ENCODE measurements around the gene CAMK4. TPM values are rescaled to one million over a fixed set of nuclear protein-coding genes. Genes with fewer than 3 reads are reported as not detected.

Gene CAMK4
- total and polyA plus RNA-seq, 4 donors, result 15.8 to 49.1 (median 25.0) TPM

- H3K4me3 ChIP-seq (ENCODE audit: low read depth, low read length), result no peak overlapping the region
- no peaks in the 10 kb centered on the region for H3K36me3 ChIP-seq (ENCODE audit: control insufficient read depth, insufficient read depth, low read length)
- no peaks in the 10 kb centered on the region for H3K9me3 ChIP-seq (ENCODE audit: control insufficient read depth, insufficient read depth, low read length)
- no peaks in the 10 kb centered on the region for H3K27me3 ChIP-seq (ENCODE audit: control insufficient read depth, insufficient read depth, low read length)
- no peak for DNase-seq (ENCODE audit: low read depth in 4 of 6, low spot score in 6 of 6)
- WGBS (ENCODE audit: insufficient coverage), result 72% methylated on average over 3 of the region's 3 CpGs
- H3K4me1 ChIP-seq (ENCODE audit: control insufficient read depth, insufficient read depth, low read length), result no peaks in the 10 kb centered on the region
- H3K27ac ChIP-seq (ENCODE audit: low read depth, low read length), result no peak overlapping the region
These were observed 247.9 kb downstream of the CAMK4 start for GRCh38 chr5:111472096-111472495.

GRCh38 chr5:111472579-111472978, 248.4 kb downstream of the CAMK4 start:
- no peaks in the 10 kb centered on the region for H3K9me3 ChIP-seq (ENCODE audit: control insufficient read depth, insufficient read depth, low read length)
- WGBS (ENCODE audit: insufficient coverage), result 45% methylated on average over 3 of the region's 3 CpGs
- H3K4me1 ChIP-seq (ENCODE audit: control insufficient read depth, insufficient read depth, low read length), result no peaks in the 10 kb centered on the region
- no peak for DNase-seq (ENCODE audit: low read depth in 4 of 6, low spot score in 6 of 6)
- H3K27ac ChIP-seq (ENCODE audit: low read depth, low read length), result no peak overlapping the region
- no peak overlapping the region for H3K4me3 ChIP-seq (ENCODE audit: low read depth, low read length)
- H3K36me3 ChIP-seq (ENCODE audit: control insufficient read depth, insufficient read depth, low read length), result no peaks in the 10 kb centered on the region
- no peaks in the 10 kb centered on the region for H3K27me3 ChIP-seq (ENCODE audit: control insufficient read depth, insufficient read depth, low read length)

GRCh38 chr5:111478266-111478665, 254.1 kb downstream of the CAMK4 start:
- Histone ChIP-seq H3K9me3 (ENCODE audit: control insufficient read depth, insufficient read depth, low read length) (no peaks in the 10 kb centered on the region), H3K27me3 (ENCODE audit: control insufficient read depth, insufficient read depth, low read length) (no peaks in the 10 kb centered on the region), H3K4me3 (ENCODE audit: low read depth, low read length) (no peak overlapping the region), H3K36me3 (ENCODE audit: control insufficient read depth, insufficient read depth, low read length) (no peaks in the 10 kb centered on the region), H3K4me1 (ENCODE audit: control insufficient read depth, insufficient read depth, low read length) (no peaks in the 10 kb centered on the region), H3K27ac (ENCODE audit: low read depth, low read length) (no peak overlapping the region)
- peak in 2 of 6 donors; percentile 54 to 64 for DNase-seq (ENCODE audit: low read depth in 4 of 6, low spot score in 6 of 6)
- WGBS (ENCODE audit: insufficient coverage), result no CpG with 5 or more reads among the region's 1 CpG

- DNase-seq (ENCODE audit: low read depth in 4 of 6, low spot score in 6 of 6), result no peak
- Histone ChIP-seq H3K9me3 (ENCODE audit: control insufficient read depth, insufficient read depth, low read length) (no peaks in the 10 kb centered on the region), H3K4me1 (ENCODE audit: control insufficient read depth, insufficient read depth, low read length) (no peaks in the 10 kb centered on the region), H3K36me3 (ENCODE audit: control insufficient read depth, insufficient read depth, low read length) (peaks cover 2% of the 10 kb centered on the region), H3K27ac (ENCODE audit: low read depth, low read length) (no peak overlapping the region), H3K27me3 (ENCODE audit: control insufficient read depth, insufficient read depth, low read length) (no peaks in the 10 kb centered on the region), H3K4me3 (ENCODE audit: low read depth, low read length) (no peak overlapping the region)
- WGBS (ENCODE audit: insufficient coverage), result 100% methylated on average over 1 of the region's 2 CpGs
These were observed 254.7 kb downstream of the CAMK4 start for GRCh38 chr5:111478898-111479297.

- no peaks in the 10 kb centered on the region for H3K4me1 ChIP-seq (ENCODE audit: control insufficient read depth, insufficient read depth, low read length)
- WGBS (ENCODE audit: insufficient coverage), result 93% methylated on average over 2 of the region's 4 CpGs
These were observed 256.2 kb downstream of the CAMK4 start for GRCh38 chr5:111480346-111480745.

GRCh38 chr5:111486055-111486454, 261.9 kb downstream of the CAMK4 start:
- no peaks in the 10 kb centered on the region for H3K4me1 ChIP-seq (ENCODE audit: control insufficient read depth, insufficient read depth, low read length)
- WGBS (ENCODE audit: insufficient coverage), result no CpG with 5 or more reads among the region's 2 CpGs

More at GRCh38 chr5:111480346-111480745, 256.2 kb downstream of the CAMK4 start:
- H3K9me3 ChIP-seq (ENCODE audit: control insufficient read depth, insufficient read depth, low read length), result no peaks in the 10 kb centered on the region
- H3K27ac ChIP-seq (ENCODE audit: low read depth, low read length), result no peak overlapping the region
- no peak for DNase-seq (ENCODE audit: low read depth in 4 of 6, low spot score in 6 of 6)
- H3K4me3 ChIP-seq (ENCODE audit: low read depth, low read length), result no peak overlapping the region
- H3K27me3 ChIP-seq (ENCODE audit: control insufficient read depth, insufficient read depth, low read length), result no peaks in the 10 kb centered on the region
- peaks cover 4% of the 10 kb centered on the region for H3K36me3 ChIP-seq (ENCODE audit: control insufficient read depth, insufficient read depth, low read length)

GRCh38 chr5:111486926-111487325, 262.7 kb downstream of the CAMK4 start:
- Histone ChIP-seq H3K4me3 (ENCODE audit: low read depth, low read length) (no peak overlapping the region), H3K27me3 (ENCODE audit: control insufficient read depth, insufficient read depth, low read length) (no peaks in the 10 kb centered on the region)
- no peak for DNase-seq (ENCODE audit: low read depth in 4 of 6, low spot score in 6 of 6)

More at GRCh38 chr5:111486055-111486454, 261.9 kb downstream of the CAMK4 start:
- Histone ChIP-seq H3K4me3 (ENCODE audit: low read depth, low read length) (no peak overlapping the region), H3K27me3 (ENCODE audit: control insufficient read depth, insufficient read depth, low read length) (no peaks in the 10 kb centered on the region), H3K36me3 (ENCODE audit: control insufficient read depth, insufficient read depth, low read length) (peaks cover 4% of the 10 kb centered on the region), H3K27ac (ENCODE audit: low read depth, low read length) (no peak overlapping the region), H3K9me3 (ENCODE audit: control insufficient read depth, insufficient read depth, low read length) (no peaks in the 10 kb centered on the region)
- no peak for DNase-seq (ENCODE audit: low read depth in 4 of 6, low spot score in 6 of 6)

GRCh38 chr5:111488353-111488752, 264.2 kb downstream of the CAMK4 start:
- no peak for DNase-seq (ENCODE audit: low read depth in 4 of 6, low spot score in 6 of 6)
- no peaks in the 10 kb centered on the region for H3K9me3 ChIP-seq (ENCODE audit: control insufficient read depth, insufficient read depth, low read length)
- no peaks in the 10 kb centered on the region for H3K27me3 ChIP-seq (ENCODE audit: control insufficient read depth, insufficient read depth, low read length)
- peaks cover 4% of the 10 kb centered on the region for H3K36me3 ChIP-seq (ENCODE audit: control insufficient read depth, insufficient read depth, low read length)
- no peaks in the 10 kb centered on the region for H3K4me1 ChIP-seq (ENCODE audit: control insufficient read depth, insufficient read depth, low read length)
- no peak overlapping the region for H3K27ac ChIP-seq (ENCODE audit: low read depth, low read length)
- H3K4me3 ChIP-seq (ENCODE audit: low read depth, low read length), result no peak overlapping the region

More at GRCh38 chr5:111486926-111487325, 262.7 kb downstream of the CAMK4 start:
- Histone ChIP-seq H3K36me3 (ENCODE audit: control insufficient read depth, insufficient read depth, low read length) (peaks cover 4% of the 10 kb centered on the region), H3K4me1 (ENCODE audit: control insufficient read depth, insufficient read depth, low read length) (no peaks in the 10 kb centered on the region), H3K9me3 (ENCODE audit: control insufficient read depth, insufficient read depth, low read length) (no peaks in the 10 kb centered on the region), H3K27ac (ENCODE audit: low read depth, low read length) (no peak overlapping the region)

- H3K36me3 ChIP-seq (ENCODE audit: control insufficient read depth, insufficient read depth, low read length), result no peaks in the 10 kb centered on the region
- no peaks in the 10 kb centered on the region for H3K27me3 ChIP-seq (ENCODE audit: control insufficient read depth, insufficient read depth, low read length)
- no CpG with 5 or more reads among the region's 2 CpGs for WGBS (ENCODE audit: insufficient coverage)
- no peak overlapping the region for H3K4me3 ChIP-seq (ENCODE audit: low read depth, low read length)
- H3K27ac ChIP-seq (ENCODE audit: low read depth, low read length), result no peak overlapping the region
- no peaks in the 10 kb centered on the region for H3K9me3 ChIP-seq (ENCODE audit: control insufficient read depth, insufficient read depth, low read length)
- H3K4me1 ChIP-seq (ENCODE audit: control insufficient read depth, insufficient read depth, low read length), result no peaks in the 10 kb centered on the region
- no peak for DNase-seq (ENCODE audit: low read depth in 4 of 6, low spot score in 6 of 6)
These were observed 268.8 kb downstream of the CAMK4 start for GRCh38 chr5:111493031-111493430.

- H3K4me1 ChIP-seq (ENCODE audit: control insufficient read depth, insufficient read depth, low read length), result no peaks in the 10 kb centered on the region
- DNase-seq (ENCODE audit: low read depth in 4 of 6, low spot score in 6 of 6), result no peak
- no peak overlapping the region for H3K27ac ChIP-seq (ENCODE audit: low read depth, low read length)
- no peaks in the 10 kb centered on the region for H3K27me3 ChIP-seq (ENCODE audit: control insufficient read depth, insufficient read depth, low read length)
- peaks cover 2% of the 10 kb centered on the region for H3K36me3 ChIP-seq (ENCODE audit: control insufficient read depth, insufficient read depth, low read length)
- H3K9me3 ChIP-seq (ENCODE audit: control insufficient read depth, insufficient read depth, low read length), result no peaks in the 10 kb centered on the region
- 100% methylated on average over 1 of the region's 2 CpGs for WGBS (ENCODE audit: insufficient coverage)
- no peak overlapping the region for H3K4me3 ChIP-seq (ENCODE audit: low read depth, low read length)
These were observed 270.3 kb downstream of the CAMK4 start for GRCh38 chr5:111494355-111494999.

All from spinal cord (tissue), 10 donors.